Hematopoietic multipotent progenitor cell treated with erythropoietin and hydrocortisone succinate and interleukin-3 and kit ligand, for 15 days (in vitro differentiated cells): ENCODE results near the gene PTEN.
A peak's percentile ranks its signal among the peaks of the same experiment; 100 is the strongest.
"Not testable (repeated sequence)": the region's sequence is repeated elsewhere in the genome, so short reads cannot be mapped to it uniquely, and the experiment has no call there.

ENCODE experiments used
- DNase-seq: peaks from one replicate; pipeline ENCODE4 v3.0.0-alpha.2; 2015; ENCODE audit warnings: low spot score

PTEN gene

GRCh38 chr10:87845624-87845998 lies 17.8 kb upstream of the PTEN start:
- no peak for DNase-seq

- DNase-seq, result no peak
Measured at GRCh38 chr10:87846023-87846422, 17.4 kb upstream of the PTEN start.

DNA sequence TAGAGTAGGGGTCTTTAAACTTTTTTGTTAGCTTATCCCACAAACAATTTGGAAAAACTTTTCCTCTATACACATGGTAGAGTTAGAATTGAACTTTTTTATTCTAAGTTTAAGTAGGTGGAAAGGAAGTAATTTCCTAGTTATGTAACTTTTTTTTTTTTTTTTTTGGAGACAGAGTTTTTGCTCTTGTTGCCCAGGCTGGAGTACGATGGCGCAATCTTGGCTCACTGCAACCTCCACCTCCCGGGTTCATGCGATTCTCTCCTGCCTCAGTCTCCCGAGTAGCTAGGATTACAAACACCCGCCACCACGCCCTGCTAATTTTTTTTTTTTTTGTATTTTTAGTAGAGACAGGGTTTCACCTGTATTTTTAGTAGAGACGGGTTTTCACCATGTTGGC lies 16.7 kb upstream of the PTEN start:
- not testable (repeated sequence) for DNase-seq

DNA sequence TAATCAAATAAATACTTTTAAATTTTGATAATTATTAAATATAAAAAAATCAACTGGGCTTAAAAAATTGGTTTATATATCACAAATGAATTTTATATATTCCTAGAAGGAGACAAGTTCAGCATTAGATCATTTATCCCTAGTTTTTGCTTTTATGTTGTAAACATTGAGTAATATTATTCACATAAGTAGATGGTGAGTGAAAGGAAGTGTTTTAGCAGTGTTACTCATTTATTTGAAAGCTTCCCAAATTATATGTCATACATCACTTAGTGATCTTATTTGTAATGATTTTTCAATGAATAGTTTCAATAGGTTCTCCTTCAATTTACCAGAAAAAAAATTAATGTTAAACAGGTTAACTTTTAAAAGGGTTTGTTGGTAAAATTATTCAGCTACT lies 15.9 kb upstream of the PTEN start:
- DNase-seq, result no peak

DNA sequence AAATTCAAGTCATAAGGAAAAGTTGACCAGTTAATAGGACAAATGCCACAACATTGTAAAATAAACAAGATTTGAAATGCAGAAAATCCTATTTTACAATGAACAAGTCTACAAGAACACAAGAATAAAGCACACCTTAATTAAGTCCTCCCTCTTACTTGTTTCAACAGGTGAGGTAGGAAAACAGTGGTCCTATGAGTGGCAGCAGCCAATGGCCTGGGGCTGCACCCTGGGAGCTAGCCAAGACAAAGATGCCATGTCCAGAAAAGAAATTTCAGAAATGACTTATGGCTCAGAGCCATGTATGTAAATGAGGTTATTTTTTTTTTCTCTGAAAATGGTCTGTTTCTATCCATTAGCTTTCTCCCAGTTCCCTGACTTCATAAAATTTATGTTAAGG lies 14.4 kb upstream of the PTEN start:
- no peak for DNase-seq

DNA sequence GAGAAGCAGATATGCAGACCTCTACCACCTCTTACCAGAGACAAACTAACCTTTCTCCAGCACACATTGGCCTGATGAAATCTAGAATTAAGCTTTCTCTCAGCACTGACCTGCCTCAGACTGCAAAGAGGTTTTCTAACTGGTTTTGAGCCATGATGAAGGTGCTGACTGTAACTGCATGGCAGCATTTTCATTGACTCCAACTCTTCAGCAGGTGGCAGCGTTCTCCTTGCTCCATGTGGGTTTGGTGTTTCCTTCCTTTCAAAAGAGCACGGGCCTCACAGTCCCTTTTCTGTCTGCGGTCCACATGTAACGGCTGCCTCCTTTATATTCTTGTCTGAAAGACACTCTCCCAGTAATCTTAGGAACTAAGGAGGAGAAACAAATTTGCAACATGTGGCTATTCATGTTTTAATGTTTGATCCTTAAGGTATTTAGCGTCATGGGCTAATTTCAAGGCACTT lies 12.7 kb upstream of the PTEN start:
- peak; percentile 46 for DNase-seq

- DNase-seq, result no peak
Measured at GRCh38 chr10:87852089-87852488, 11.3 kb upstream of the PTEN start.

DNA sequence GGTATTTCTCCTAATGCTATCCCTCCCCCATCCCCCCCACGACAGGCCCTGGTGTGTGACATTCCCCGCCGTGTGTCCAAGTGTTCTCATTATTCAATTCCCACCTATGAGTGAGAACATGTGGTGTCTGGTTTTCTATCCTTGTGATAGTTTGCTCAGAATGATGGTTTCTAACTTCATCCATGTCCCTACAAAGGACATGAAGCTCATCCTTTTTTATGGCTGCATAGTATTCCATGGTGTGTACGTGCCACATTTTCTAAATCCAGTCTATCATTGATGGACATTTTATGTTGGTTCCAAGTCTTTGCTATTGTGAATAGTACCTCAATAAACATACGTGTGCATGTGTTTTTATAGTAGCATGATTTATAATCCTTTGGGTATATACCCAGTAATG lies 8.2 kb upstream of the PTEN start:
- DNase-seq, result not testable (repeated sequence)

GRCh38 chr10:87855665-87856064 lies 7.8 kb upstream of the PTEN start:
- DNase-seq, result not testable (repeated sequence)

- peak; percentile 56 for DNase-seq
Measured at GRCh38 chr10:87860156-87860795, 3.1 kb upstream of the PTEN start.

DNA sequence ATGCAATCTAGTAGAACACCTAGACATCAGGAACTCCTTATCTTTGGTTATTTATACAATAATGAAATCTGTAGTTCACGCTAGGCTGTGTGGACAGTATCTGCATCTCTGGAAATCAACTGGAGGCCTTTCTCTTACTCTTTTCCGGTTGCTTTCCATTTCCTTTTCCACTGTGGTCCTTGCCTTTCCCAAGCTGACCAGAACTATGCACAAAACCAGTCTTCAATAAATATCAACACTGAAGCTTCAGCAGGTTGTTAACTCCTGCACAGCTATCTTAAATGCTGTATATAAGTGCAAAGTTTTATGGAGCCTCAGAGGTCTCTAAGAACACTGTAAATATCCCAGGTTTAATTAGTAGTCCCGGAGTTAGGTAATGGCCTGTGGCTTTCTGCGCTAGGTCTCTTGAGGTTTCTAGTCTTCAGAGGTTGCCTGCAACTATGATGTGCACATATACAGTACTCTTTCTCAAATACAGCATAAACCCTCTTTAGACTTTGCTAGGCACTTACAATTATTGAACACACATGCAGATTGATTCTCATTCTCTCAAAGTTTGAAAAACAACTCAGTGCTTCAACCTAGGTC lies 2.5 kb upstream of the PTEN start:
- no peak for DNase-seq

DNA sequence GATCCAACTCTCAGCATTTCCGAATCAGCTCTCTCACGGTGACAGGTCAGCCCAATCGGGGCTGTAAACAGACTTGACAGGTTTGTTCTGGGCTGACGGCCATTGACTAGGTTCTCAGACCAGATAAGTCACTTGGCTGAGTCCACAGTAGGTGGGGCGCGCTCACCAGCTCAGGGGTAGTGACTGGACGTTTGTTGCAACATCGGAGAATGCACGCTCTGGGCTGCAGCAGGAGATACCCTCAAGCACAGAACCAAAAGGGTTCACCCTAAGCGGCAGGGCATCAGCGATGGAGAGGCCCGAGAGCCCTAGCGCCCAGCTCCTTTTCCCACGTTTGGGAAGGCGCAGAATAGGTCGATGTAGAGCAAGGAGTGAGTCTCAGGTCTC lies 1.9 kb upstream of the PTEN start:
- peak; percentile 72 for DNase-seq

- peak; percentile 96 for DNase-seq
Measured at GRCh38 chr10:87861953-87862678, 1.3 kb upstream of the PTEN start.

GRCh38 chr10:87862679-87863052 lies 759 bp upstream of the PTEN start:
- no peak for DNase-seq

- peak; percentile 20 for DNase-seq
Measured at GRCh38 chr10:87863951-87864495, 598 bp downstream of the PTEN start.

GRCh38 chr10:87864496-87865059 lies 1.2 kb downstream of the PTEN start:
- peak; percentile 23 for DNase-seq

DNA sequence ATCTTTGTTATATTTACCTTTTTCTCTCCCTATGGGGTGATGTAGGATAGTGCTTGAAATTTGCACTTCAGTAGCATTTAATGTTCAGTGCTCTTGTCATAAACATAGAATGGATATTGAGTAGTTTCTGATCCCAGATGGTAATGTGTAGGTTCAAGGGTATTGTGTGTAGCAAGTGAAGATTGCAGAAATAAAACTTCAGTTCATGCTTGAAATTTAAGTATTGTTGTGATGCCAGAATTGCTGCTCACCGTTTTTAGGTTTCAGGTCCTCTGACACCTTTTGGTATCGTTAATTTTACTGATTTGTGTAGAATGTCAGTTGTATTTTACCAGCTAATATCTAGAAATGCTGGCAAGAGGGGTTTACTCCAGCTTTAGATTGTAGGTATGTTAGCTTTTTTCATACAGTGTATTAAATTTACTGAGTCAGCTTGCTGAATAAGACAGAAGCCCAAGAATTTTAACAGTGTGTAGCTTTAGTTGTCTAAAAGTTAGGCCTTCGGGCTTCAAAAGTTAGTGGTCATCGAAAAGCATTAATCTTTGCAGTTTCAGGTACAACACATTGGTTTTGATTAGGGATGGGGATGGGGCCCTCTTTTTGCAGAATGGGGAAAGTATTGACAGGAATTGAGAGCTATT lies 1.9 kb downstream of the PTEN start:
- DNase-seq, result peak; percentile 22

GRCh38 chr10:87866412-87866974 lies 3.1 kb downstream of the PTEN start:
- peak; percentile 22 for DNase-seq

DNA sequence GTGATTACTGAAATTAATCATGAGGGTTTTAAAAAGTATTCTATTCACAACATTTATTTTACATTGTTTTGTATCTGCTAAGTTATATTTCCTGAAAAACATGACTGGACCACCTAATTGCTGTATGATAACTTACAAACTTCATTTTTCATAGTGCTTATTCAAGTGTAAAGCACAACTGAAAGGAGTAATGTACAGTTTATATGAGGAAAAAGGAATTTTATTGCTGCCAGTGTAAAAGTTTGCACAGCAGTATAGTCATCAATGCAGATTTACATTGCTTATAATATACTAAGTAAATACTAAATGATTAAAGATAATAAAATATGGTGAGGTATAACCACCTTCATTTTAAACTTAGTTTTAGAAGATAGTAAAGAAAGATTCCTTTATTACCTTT lies 4.0 kb downstream of the PTEN start:
- no peak for DNase-seq

DNA sequence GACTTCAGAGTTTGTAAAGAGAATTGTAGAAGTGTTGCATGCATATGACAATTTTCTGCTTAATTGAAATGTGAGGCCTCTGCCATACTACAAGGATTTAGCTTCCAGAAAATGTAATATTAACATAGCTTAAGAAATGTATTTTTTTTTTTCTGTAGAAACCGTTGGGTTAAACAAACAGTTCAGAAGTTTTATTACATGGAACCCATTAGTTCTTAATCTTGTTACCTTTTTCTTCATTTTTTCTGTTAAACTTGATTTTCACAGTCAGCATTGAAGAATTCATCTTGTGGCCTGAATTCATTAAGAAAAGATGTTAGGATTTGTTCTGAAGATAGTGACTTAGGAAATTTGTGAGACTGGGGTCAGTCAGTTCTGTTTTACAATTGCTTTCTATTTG lies 4.9 kb downstream of the PTEN start:
- DNase-seq, result no peak

DNA sequence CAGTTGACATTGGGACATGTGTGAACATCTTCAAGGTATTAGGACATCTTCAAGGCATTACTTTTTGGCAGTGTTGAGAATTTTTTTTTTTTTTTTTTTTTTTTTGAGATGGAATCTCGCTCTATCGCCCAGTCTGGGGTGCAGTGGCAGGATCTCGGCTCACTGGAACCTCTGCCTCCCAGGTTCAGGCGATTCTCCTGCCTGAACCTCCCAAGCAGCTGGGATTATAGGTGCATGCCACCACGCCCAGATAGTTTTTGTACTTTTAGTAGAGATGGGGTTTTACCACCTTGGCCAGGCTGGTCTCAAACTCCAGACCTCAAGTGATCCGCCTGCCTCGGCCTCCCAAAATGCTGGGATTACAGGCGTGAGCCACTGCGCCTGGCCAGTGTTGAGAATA lies 5.7 kb downstream of the PTEN start:
- DNase-seq, result not testable (repeated sequence)
